SKM-1 (cell line): ENCODE results near the gene MYMK.
"Not testable (repeated sequence)": the region's sequence is repeated elsewhere in the genome, so short reads cannot be mapped to it uniquely, and the experiment has no call there.

Experiments
- DNase-seq: peaks from one replicate; lab custom pipeline; 2025; ENCODE audit not compliant: unreplicated experiment; lab: John Stamatoyannopoulos, UW

MYMK gene, protein sequence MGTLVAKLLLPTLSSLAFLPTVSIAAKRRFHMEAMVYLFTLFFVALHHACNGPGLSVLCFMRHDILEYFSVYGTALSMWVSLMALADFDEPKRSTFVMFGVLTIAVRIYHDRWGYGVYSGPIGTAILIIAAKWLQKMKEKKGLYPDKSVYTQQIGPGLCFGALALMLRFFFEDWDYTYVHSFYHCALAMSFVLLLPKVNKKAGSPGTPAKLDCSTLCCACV

DNA sequence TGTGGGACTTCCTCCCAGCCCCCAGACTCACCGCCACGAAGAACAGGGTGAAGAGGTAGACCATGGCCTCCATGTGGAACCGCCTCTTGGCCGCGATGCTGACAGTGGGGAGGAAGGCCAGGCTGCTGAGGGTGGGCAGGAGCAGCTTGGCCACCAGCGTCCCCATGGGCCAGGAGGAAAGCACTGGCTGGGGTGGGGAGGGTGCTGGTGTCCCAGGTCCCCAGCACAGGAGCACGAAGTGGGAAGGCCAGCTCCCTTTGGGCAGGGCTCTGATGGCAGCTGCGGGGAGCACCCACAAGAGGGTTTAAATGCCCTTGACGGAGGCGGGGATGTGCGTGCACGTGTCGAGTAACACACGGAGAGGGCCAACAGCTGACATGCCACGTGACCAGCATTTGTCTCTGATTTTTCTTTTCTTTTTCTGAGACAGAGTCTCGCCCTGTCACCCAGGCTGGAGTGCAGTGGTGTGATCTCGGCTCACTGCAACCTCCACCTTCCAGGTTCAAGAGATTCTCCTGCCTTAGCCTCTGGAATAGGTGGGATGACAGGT, at the start of gene MYMK:
MYMK (minus strand) TSS at position 281 of the 550 bp plus-strand sequence; CDS start at position 166, 115 bp downstream.
- DNase-seq, result no peak

DNA sequence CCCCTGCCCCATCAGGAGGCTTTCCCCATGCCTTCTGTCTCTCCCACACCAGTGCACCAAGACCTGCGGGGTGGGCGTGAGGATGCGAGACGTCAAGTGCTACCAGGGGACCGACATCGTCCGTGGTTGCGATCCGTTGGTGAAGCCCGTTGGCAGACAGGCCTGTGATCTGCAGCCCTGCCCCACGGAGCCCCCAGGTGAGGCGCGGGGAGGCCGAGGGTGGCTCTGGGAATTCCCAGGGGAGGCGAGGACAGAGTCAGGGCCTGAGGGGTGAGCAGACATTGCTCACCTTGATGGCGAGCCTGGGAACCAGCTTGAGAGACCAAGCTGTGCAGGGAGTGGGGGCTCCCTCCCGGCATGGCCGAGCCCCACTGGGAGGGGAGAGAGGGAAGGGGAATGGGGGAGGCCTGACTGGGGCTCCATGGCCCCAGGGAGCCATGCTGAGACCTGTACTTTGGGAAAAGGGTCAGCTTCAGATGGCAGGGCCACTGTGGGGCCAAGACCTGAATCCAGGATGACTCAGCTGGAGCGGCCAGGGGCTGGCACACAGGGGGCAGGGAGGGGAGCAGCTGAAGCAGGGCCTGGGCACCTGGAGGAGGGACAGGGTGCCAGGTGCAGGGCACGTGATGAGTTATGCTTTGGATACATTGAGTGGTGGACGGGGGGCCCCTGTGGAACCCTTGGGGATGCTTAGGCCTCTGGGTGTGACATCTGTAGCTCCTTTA, 49.2 kb upstream of the MYMK start:
- DNase-seq, result no peak

DNA sequence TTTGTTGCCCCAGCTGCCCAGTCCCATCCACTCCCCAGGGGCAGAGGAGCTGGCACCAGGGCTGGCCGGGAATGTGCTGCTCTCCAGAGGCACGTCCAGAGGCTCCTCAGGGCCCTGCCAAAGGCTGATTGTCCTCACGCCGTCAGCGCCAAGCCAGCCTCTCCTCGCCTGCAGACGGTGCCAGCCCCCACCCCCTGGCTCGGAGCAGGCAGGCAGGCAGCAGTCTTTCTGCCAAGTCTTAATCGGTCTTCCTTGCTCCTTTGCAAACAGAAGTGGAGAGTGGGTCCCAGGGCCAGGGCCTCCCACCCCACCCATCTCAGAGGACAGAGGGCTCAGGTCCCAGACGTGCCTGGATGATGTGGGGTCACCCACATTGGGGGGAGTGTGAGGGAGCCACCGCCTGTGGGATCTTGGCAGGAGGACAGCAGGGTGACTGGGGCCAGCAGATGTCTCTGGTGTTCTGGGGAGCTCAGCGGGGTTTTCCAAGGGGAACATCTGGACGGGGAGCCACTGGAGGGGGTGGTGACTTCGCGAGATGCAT, 48.1 kb upstream of the MYMK start:
- no peak for DNase-seq

DNA sequence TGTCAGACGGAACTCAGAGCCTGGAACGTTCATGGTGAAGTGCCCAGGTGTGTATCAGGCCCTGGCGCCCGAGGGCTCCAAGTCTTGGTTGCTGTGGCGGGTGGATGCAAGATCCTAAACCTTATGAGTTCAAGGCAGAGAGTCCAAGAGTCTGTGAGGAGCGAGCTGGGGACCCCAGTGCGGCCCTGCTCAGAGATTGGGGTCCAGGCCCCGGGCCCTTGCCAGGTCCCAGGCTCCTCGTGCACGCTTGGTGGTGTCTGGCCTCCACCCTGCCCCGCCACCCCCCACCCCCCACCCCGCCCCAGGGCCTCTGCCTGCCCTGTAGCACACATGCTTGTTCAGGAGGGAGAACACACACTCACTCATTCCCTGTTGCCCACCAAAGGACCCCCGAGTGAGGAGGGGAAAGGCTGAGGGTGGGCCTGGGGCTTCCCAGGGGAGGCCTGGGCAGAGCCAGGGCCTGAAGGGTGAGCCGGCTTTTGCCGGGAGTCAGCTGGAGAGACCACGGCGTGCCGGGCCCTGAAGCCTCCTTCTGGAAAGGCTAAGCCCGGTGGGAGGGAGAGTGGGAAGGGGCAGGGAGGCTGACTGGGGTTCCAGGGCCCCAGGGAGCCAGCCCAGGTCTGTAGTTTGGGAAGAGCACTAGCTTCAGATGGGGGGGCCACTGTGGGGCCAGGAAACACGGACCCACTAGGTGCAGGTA, 47.3 kb upstream of the MYMK start:
- DNase-seq, result no peak

DNA sequence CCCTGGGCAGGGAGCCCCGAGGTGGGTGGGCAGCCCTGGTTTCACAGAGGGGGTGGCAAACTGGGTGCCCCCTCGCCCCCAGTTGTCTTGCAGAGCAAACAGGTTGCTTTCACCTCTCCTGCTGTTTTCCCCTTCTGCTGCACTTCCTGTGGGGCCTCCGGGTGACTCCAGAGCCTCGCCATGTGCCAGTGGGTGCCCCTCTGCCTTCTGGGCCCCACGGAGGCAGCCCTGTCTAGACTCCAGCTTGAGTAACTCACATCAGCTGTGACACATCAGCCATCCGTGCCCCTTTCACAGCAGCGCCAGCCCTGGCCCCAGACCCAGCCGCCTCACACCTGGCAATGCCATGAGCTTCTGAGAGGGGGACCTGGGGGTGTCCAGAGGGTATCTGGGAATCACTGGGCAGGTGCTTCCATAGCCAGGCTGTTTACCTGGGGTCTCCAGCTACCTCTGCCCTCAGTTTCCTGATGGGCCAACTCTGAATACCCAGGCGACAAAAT, 46.7 kb upstream of the MYMK start:
- no peak for DNase-seq

DNA sequence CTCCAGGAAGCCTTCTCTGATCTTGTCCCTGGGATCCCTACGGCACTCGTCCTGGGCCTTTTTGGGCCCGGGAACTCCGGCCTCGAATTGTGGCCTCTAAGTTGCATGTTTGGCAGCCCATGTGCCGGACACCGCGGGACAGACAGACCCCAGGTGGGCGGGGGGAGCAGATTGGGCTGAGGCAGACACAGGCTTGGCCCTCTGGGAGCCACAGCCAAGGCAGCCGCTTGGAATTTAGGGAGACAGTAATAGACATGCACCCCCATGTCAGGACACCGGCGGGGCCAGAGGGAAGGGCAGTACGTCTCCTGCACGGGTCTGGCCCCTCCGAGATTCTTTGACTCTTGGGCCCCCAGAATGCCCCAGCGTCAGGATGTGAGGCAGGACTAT, 45.9 kb upstream of the MYMK start:
- DNase-seq, result no peak

DNA sequence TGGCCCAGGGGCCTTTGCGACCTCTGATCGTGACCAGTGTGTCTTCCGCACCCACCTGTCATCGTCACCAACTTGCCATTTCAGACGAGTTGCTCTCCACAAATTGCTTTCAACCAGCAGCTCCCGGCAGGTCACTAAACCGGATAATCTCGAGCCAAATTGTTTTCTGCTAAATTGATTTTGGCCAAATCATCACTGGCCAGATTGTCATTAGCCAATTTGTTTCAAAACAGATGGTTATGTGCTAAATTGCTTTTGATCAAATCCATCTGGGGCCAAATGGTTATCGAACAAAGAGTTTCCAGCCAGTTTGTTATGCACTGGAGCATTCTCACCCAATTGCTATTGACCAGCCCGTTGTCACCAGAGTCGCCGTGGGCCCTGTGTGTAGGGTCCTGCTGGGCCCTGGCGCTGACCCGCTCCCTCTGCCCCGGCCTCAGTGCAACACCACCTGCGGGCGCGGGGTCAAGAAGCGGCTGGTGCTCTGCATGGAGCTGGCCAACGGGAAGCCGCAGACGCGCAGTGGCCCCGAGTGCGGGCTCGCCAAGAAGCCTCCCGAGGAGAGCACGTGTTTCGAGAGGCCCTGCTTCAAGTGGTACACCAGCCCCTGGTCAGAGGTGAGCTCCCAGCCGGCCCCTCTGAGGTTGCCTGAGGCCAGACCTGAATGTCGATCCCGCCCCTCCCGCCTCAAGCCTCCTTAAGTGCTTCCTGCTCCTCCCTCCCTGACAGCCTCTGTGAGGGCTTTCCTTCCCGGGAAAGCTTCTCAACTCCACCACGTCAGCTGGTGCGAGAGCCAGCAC, 45.3 kb upstream of the MYMK start:
- no peak for DNase-seq

DNA sequence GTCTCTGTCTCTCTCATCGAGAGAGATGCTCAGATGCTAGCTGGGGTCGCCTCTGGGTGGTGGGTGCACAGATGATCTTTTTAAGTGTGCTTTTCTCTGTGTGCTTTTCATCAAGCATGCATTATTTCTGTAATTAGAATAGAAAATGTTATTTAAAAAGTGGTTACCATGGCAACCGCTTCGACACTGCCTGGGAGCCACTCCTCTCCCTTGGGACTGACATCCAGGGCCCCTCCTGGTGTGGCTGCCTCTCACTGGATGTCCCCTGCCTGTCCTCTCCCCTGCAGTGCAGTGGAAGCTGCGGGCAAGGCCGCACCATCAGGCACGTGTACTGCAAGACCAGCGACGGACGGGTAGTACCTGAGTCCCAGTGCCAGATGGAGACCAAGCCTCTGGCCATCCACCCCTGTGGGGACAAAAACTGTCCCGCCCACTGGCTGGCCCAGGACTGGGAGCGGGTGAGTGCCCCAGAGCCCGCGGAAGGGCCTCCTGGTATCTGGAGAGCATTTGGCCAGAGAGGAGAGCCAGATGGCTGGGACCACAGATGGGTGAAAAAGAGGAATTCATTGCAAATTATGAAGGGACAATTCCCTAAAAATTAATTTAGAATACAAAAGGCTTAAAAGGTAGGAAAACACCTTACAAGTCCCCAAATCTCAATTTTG, 44.5 kb upstream of the MYMK start:
- DNase-seq, result no peak

DNA sequence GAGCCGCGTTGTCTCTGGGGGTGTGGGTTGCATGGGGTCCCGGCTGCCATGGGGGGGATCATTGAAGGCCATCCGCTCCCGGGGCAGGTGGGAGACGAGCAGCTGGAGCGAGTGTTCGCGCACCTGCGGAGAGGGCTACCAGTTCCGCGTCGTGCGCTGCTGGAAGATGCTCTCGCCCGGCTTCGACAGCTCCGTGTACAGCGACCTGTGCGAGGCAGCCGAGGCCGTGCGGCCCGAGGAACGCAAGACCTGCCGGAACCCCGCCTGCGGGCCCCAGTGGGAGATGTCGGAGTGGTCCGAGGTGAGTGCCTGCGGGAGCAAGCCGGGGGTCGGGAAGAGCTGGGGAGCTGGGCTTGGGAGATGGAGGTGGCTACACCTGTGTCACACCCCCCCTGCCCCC, 43.4 kb upstream of the MYMK start:
- DNase-seq, result no peak

DNA sequence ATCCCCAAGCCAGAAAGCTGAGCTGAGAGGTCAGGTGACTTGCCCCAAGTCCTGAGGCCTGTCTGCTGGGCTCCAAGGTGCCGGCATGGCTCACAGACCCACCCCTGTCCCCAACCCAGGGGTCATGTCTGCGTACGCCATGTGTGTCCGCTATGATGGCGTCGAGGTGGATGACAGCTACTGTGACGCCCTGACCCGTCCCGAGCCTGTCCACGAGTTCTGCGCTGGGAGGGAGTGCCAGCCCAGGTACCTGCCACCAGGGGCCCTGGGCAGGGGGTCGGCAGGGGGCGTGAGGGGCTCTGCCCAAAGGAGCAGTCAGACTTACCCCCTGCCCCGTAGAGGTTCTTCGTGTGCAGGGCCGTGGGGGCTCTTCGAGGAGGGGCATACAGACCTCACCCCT, 42.1 kb upstream of the MYMK start:
- DNase-seq, result no peak

DNA sequence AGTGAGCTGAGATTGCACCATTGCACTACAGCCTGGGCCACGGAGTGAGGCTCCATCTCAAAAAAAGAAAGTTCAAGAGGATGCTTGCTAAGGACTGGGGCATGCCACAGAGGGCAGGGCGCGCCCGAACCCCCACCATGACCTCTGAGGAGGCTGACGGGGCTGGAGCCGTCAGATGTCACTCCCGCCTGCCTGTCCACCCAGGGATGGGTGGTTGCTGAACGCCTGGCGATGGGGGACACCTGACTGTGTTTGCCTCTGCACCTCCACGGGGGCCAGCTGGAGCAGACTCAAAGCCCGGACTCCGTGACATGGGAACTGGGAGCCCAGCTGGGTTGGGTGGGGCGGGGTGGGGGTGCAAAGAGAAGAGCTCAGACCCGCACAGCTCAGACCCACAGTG, 41.6 kb upstream of the MYMK start:
- no peak for DNase-seq

DNA sequence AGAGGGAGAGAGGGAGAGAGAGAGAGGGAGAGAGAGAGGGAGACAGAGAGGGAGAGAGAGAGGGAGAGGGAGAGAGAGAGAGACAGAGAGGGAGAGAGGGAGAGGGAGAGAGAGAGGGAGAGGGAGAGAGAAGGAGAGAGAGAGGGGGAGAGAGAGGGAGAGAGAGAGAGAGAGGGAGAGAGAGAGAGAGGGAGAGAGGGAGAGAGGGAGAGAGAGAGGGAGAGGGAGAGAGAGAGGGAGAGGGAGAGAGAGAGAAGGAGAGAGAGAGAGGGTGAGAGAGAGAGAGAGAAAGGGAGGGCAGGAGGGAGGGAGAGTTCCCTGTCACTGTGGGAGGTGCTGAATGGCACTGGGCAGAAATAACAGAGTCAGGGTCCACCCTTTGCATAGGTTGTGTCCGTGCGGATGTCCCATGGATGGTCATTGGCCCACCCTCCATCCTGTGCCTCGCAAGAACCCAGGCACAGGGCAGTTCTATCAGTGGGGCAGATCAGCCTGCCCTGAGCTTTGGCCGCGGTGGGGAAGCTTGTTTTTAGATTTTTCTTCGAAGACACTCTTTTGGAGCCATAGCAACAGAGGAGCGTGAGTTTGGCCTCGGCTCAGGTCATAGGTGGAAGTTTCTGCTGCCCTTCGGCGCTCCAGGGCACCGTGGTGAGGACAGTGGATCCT, 39.8 kb upstream of the MYMK start:
- no peak for DNase-seq

DNA sequence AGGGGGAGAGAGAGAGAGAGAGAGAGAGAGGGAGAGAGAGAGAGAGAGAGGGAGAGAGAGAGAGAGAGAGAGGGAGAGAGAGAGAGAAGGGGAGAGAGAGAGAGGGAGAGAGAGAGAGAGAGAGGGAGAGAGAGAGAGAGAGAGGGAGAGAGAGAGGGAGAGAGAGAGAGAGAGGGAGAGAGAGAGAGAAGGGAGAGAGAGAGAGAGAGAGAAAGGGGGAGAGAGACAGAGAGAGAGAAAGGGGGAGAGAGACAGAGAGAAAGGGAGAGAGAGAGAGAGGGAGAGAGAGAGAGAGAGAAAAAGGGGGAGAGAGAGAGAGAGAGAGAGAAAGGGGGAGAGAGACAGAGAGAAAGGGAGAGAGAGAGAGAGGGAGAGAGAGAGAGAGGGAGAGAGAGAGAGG, 39.1 kb upstream of the MYMK start:
- DNase-seq, result not testable (repeated sequence)

DNA sequence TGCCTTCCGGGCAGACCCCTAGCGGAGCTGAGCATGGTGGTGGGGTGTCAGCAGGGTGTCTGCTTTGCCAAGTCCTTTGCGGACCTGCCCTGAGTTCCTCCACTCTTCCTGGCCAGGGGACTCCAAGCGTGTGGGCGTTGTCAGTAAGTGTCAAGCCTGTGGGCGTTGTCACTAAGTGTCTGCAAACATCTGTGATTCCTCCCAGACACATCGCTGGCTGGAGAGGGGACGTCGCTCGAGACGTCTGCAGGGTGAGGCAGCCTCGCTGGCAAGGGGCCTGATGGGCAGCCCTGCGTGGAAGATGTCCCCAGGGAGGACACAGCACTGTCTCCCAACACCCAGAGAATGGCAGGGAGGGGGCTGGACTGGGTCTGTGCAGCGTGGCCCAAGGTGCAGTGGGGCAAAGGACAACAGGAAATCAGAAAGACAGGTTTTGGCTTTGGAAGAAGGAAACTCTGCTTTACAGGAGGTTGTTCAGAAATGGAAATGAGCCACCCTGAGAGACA, 38.6 kb upstream of the MYMK start:
- no peak for DNase-seq

DNA sequence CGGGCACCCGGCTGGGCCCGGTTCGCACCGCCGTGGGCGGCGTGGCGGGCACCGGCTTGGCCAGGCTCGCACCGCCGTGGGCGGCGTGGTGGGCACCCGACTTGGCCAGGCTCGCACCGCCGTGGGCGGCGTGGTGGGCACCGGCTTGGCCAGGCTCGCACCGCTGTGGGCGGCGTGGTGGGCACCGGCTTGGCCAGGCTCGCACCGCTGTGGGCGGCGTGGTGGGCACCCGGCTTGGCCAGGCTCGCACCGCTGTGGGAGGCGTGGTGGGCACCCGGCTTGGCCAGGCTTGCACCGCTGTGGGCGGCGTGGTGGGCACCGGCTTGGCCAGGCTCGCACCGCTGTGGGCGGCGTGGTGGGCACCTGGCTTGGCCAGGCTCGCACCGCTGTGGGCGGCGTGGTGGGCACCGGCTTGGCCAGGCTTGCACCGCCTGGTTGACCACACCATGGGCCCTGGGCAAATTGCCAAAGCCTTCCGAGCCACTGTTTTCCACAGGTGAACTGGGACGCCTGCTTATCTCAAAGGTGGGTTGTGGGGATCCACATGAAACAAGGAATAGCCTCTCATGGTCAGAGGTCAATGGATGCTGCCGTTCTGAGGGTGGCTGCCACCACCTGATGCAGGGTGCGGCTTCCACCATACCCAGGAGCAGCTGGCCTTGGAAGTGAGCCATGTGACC, 38.0 kb upstream of the MYMK start:
- no peak for DNase-seq

DNA sequence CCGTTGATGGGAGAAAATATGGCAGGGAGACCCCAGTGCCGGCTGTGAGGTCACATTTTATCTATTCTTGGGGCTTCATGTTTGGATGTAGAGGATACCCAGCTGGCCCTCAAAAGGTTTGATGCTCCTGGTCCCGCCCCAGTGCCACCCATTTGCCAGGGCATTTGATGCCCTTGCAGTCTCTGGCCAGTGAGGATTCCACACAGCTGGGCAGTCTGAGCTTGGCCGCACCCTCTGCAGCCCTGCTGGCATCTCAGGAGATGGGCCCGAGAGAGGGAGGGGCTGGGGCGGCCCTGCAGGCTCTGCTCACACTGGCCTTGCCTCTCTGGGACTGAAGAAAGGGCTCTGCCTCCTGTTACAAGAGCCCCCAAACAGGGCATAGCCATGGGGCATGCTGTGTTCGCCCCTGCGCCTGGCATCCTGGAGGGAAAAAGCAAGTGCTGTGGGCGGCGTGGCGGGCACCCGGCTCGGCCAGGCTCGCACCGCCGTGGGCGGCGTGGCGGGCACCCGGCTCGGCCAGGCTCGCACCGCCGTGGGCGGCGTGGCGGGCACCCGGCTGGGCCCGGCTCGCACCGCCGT, 37.3 kb upstream of the MYMK start:
- no peak for DNase-seq

DNA sequence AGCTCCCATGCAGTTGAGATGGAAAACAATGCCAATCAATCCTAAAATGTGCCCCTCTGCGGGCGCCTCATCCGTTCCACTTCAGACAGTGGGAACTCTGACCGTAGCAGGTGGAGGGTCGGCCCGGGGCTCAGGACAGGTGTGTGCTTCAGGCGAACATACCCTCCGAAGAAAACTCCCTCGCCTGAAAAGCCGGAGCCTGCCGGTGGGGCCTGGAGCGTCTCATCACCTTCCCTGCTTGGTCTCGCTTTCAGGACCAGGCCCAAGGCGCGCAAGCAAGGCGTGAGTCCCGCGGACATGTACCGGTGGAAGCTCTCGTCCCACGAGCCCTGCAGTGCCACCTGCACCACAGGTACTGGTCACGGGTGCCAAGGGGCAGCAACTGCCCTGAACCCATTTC, 36.2 kb upstream of the MYMK start:
- no peak for DNase-seq

DNA sequence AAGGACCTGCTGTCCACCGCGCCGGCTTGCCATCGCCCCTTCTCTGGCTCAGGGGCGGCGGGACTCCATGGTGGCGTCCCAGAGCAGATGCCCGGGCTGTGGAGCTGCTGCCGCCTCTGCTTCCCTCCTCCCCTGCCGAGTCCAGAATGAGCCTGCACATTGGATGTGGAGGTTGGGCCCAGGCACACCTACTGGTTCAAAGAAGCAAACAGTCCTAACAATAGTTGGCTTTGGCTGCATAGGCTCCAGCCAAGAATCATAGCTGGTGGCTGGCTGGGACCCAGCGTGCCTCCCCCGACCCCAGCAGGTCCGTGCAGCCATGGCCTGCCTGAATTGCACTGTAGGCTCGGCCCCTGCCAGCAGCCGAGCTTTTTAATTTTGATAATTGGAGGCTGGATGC, 35.6 kb upstream of the MYMK start:
- DNase-seq, result no peak
